T-helper 1 cell treated with Interleukin-12 subunit alpha and Interleukin-12 subunit beta and Interleukin-4 antibody, amounts not matched to agents 30 ng/mL and 1 ng/mL, for 36 hours (primary cell): ENCODE data around the gene SPRR3. TPM values are rescaled to one million over a fixed set of nuclear protein-coding genes. Genes with fewer than 3 reads are reported as not detected.
"Not testable (repeated sequence)": the region's sequence is repeated elsewhere in the genome, so short reads cannot be mapped to it uniquely, and the experiment has no call there.

ENCODE experiments used
- intact Hi-C: fragments of 100-400 bp; cut with micrococcal nuclease; formaldehyde crosslinking; loops from one replicate; pipeline ENCODE4 v1.15.1; 2024
- total RNA-seq: library from RNA; stranded (reverse); gene quantifications from 2 replicates; pipeline ENCODE4 v1.2.3, GENCODE V29; 2022

Gene SPRR3
- total RNA-seq, 1 donor from 2014 or later = not detected

GRCh38 chr1:152983234-152983633 is 18.3 kb upstream of the SPRR3 start:
- intact Hi-C loops = no loop called here

GRCh38 chr1:152983743-152984142 is 17.8 kb upstream of the SPRR3 start, which contains the start of gene SPRR1A:
Gene SPRR1A, plus strand, starts transcription at chr1:152984081. Its CDS starts 1,150 bp downstream, at chr1:152985231.
- intact Hi-C loops = no loop called here

GRCh38 chr1:152986578-152986977 is 15.0 kb upstream of the SPRR3 start:
- intact Hi-C loops = no loop called here

DNA sequence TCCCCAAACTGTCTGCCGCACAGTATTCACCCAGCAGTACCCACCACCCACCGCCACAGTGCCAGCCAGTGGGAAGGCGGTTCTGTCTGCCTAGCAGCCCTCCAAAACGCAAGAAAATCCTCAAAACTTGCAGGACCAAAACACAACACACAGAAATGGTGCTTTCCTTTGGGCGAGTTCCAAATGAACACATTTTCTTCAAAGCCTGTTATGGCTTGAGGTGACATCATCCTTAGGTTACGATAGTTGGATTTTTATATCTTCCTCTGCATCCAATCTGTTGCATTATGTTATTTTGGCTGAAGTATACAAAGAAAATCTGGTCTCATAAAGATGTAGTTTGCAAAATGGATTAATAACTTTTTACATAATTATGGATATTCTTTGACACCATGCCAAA is 8.4 kb upstream of the SPRR3 start:
- intact Hi-C loops = no loop called here

DNA sequence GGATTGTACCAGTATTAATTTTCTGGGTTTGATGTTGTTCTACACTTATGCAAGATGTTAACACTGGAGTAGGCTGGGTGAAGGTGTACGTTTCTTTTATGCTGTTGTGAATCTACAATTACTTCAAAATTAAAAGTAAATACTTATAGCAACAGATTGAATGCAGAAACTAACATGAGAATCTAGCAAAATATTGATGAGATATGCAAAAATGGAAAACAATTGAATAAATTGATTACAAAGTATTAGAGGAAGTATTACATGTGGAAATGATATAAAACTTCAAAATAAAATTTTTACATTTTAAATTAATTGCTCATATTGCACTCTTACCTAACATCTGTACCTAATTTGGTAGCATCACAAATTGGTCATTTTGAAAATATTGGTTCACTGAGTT is 5.7 kb upstream of the SPRR3 start:
- intact Hi-C loops = no loop called here

DNA sequence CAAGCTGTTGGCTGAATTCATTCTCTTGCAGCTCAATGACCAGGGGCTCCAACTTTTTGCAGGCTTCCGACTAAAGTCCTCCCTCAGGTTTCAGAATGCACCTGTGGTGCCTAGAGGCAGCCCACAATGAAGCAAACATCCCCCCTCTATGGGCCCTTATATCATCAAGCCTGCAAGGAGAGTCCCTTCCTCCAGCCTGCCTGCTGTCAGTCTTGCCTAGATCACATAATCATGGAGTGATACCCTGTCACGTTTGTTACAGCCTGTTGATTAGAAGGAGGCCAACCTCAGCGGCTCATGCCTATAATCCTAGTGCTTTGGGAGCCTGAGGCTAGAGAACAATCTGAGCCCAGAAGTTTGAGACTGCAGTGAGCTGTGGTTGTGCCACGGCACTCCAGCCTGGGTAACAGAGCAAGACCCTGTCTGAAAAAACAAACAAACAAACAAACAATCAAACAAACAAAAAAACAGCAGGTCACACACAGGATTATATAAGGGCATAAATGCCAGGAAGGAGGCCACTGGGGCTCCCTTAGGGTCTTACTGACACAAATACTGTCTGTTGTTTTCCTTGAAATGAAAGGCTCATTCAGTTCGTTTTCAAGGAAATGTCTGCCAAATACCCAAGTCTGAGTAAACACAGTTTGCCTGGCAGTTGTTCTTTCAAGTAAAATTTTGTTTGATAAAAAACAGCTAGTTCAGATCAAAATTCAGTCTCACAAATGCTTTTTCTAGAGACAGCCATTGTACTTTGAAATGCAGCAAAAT is 4.7 kb upstream of the SPRR3 start:
- intact Hi-C loops = no loop called here

GRCh38 chr1:152997901-152998300 is 3.6 kb upstream of the SPRR3 start:
- intact Hi-C loops = no loop called here

DNA sequence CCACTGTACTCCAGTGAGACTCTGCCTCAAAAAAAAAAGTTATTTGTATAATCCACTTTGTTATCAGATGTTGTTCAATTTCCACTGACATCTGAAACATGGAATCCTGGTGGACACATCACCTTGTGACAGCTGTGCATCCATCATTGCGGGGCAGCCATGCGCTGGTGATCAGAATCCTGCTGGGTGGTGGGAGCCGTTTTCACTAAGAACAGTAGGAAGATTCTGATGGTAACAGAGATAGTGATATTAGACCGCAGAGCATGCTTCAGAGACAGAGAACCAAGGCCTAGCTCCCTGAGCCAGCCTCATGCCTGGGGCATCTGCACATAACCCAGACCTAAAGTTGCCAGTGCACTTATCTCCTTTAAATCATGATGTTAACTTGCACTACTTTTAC is 3.1 kb upstream of the SPRR3 start:
- intact Hi-C loops = no loop called here

DNA sequence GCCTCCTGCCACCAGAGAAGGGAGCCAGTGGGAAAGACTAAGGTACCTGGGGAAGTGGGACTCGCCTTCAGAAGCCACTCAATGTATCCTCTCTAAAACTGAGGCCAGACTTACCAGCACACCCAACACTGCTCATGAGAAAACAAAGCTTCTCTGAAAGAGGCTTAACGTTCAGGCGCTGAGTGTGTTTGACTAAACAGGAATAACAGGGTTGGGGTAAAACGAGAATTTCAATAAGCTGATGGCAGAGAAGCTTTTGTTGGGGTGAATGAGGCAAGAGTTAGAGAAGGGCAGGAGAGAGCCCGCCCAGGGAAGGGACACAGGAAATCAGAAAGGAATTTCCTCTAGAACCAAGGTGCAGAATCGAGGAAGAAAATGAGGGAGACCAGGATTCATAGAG is 1.7 kb upstream of the SPRR3 start:
- intact Hi-C loops = no loop called here

- intact Hi-C loops = no loop called here
Measured at GRCh38 chr1:153000294-153000693, 1.3 kb upstream of the SPRR3 start.

GRCh38 chr1:153011235-153011758 is 9.7 kb downstream of the SPRR3 start:
- intact Hi-C loops = not testable (repeated sequence)

DNA sequence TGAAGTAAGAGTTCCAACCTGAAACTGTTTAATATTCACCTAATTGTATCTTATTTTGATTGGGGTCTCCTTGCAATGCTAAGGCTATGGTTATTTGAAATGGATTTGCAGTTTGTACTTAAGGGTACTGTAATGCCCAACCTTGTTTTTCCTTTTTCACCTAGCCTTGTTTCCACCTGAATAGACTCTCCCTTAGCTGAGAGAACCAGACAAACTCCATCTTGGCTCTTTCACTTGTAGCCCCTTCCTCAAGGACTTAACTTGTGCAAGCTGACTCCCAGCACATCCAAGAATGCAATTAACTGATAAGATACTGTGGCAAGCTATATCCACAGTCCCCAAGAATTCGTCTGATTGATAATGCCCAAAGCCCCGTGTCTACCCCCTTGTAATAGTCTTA is 20.3 kb downstream of the SPRR3 start:
- intact Hi-C loops = not testable (repeated sequence)

DNA sequence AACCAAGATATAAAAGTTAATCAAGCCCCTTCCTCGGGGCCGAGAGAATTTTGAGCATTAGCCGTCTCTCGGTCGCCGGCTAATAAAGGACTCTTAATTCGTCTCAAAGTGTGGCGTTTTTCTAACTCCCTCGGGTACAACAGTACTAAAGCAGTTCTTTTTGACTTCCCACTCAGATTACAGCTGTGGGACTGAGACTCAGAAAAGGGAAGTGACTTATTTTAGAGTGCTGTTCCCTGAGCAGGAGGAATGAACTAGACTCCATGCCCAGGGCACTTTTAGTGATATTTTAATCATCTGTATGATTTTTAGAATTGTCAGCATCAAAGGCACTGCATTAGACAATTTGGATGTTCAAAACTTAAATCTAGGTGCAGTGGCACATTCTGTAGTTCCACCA is 20.8 kb downstream of the SPRR3 start:
- intact Hi-C loops = not testable (repeated sequence)

- intact Hi-C loops = no loop called here
Measured at GRCh38 chr1:153023109-153023508, 21.6 kb downstream of the SPRR3 start.

DNA sequence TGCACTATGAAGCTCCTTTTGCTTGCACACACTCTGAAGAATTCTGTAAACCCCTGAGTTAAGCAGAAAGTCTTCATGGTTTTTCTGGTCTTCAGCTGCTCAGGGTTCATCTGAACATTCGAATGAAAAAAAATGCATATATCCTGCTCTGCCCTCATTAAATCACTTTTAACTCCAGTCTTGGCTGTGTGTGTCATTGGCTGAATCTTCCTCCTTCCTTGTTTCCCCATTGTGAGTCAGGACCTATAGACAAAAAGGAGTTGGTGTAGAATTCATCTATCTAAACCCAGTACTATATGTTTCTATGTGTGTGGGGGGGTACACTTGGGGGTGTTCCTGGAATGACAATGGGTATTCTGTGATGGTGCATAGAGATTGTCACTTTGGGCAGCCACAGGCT is 22.9 kb downstream of the SPRR3 start:
- intact Hi-C loops = no loop called here

DNA sequence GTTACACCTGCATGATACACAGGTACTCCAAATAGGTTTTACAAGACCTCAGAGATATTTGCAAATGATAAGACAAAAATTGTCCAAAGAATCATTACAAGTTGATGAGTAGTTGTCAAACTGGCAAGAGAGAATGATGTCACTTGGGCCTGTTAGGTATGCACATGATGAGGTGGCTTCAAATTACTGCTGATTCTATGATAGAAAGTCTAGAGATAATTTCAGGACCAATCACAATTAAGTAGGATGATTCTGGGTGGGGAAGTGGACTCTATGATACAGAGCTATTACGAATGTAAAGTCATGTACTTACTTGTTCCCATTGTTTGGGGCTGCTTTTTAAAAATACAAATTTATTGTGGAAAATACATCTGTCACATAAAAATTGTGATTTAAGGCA is 24.2 kb downstream of the SPRR3 start:
- intact Hi-C loops = no loop called here

DNA sequence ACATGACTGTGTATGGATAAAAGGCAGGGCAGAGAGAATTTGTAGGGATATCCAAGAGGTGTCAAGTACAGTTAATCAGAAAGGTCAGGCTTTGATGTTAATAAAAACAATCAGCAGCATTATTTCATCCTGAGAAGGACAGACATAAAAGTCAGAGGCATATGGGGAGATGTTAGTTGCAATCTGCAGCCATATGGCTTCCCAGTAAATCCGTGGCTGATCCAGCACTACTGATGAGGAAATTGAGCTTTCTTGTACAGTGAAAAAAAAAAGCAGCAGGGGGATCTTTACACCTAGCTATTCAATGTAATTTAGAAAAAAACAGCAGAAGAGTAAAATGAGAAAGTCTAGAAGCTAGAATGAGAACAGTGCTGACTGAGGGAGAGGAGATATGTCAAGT is 27.2 kb downstream of the SPRR3 start:
- intact Hi-C loops = no loop called here

GRCh38 chr1:153030895-153031294 is 29.3 kb downstream of the SPRR3 start, which contains the start of gene SPRR1B:
Gene SPRR1B, plus strand, starts transcription at chr1:153031203. Its CDS starts 1,143 bp downstream, at chr1:153032346.
- intact Hi-C loops = no loop called here

DNA sequence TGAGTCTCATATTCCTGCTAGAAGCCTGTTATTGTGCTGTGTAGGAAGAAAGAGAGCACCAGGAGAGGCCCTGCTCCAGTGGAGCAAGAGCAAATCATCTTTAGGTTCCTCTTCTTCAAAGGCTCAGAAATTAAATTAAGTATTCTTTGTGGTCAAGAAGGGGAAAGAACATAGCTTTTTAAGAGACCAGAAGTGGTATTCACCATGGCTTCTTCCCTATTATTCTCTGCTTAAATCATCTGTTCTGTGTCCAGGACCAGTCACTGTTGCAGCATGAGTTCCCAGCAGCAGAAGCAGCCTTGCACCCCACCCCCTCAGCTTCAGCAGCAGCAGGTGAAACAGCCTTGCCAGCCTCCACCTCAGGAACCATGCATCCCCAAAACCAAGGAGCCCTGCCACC is 30.5 kb downstream of the SPRR3 start:
- intact Hi-C loops = no loop called here

GRCh38 chr1:153032677-153033308 is 31.2 kb downstream of the SPRR3 start:
- intact Hi-C loops = no loop called here

- intact Hi-C loops = no loop called here
Measured at GRCh38 chr1:153035211-153035610, 33.7 kb downstream of the SPRR3 start.

- intact Hi-C loops = no loop called here
Measured at GRCh38 chr1:153040950-153041631, 39.5 kb downstream of the SPRR3 start, which contains the start of gene SPRR2D. Gene SPRR2D, minus strand, starts transcription at chr1:153041120. Its CDS starts 774 bp downstream, at chr1:153040346.
